WTC11 (cell line): ENCODE results near the gene RASAL3. TPM values are rescaled to one million over a fixed set of nuclear protein-coding genes. Genes with fewer than 3 reads are reported as not detected.

ENCODE experiments used
- ATAC-seq: fragments of 200-7000 bp; cut with Tn5 transposase; 2 replicates; pipeline ENCODE4 v1.10.0; 2021; ENCODE audit warnings: mild to moderate bottlenecking, moderate library complexity
- CTCF ChIA-PET: fragments of 300-600 bp; sonication (Branson Sonifier 250); formaldehyde crosslinking; loops from one replicate; lab custom pipeline; 2021; ENCODE audit warnings: antibody characterized with exemption; lab: Charles Lee
- POLR2A ChIA-PET: fragments of 350-600 bp; sonication (Branson Sonifier 250); formaldehyde crosslinking; loops from one replicate; lab custom pipeline; 2021; ENCODE audit warnings: antibody characterized with exemption; lab: Charles Lee
- DNase-seq: peaks from one replicate; pipeline ENCODE4 v3.0.0; 2021; ENCODE audit warnings: low spot score
- H3K27ac Mint-ChIP-seq: 2 replicates; pipeline ENCODE4 v1.8.0; 2021; ENCODE audit warnings: mixed read lengths
- H3K27me3 Mint-ChIP-seq: 2 replicates; pipeline ENCODE4 v1.8.0; 2021; ENCODE audit warnings: low read depth, mild to moderate bottlenecking, moderate library complexity, mixed read lengths
- H3K36me3 Mint-ChIP-seq: 2 replicates; pipeline ENCODE4 v1.8.0; 2021; ENCODE audit warnings: mixed read lengths
- H3K4me1 Mint-ChIP-seq: 2 replicates; pipeline ENCODE4 v1.8.0; 2022; ENCODE audit warnings: mixed read lengths
- H3K4me3 Mint-ChIP-seq: 2 replicates; pipeline ENCODE4 v1.8.0; 2021; ENCODE audit warnings: mild to moderate bottlenecking, moderate library complexity, mixed read lengths
- H3K9me3 Mint-ChIP-seq: 2 replicates; pipeline ENCODE4 v1.8.0; 2021; ENCODE audit warnings: mixed read lengths
- ARID4B ChIP-seq: sonication (generic); formaldehyde crosslinking; IDR thresholded peaks from 2 replicates; pipeline ENCODE4 v1.8.0; 2023; ENCODE audit warnings: missing genetic modification reagents, mild to moderate bottlenecking, borderline replicate concordance
- ATF1 ChIP-seq: sonication (generic); formaldehyde crosslinking; IDR thresholded peaks from 2 replicates; pipeline ENCODE4 v1.8.1; 2023; ENCODE audit warnings: mild to moderate bottlenecking, moderate library complexity, missing genetic modification reagents
- ATF2 ChIP-seq: sonication (generic); formaldehyde crosslinking; IDR thresholded peaks from 2 replicates; pipeline ENCODE4 v1.8.1; 2022; ENCODE audit warnings: low read depth, missing genetic modification reagents, borderline replicate concordance
- ATF3 ChIP-seq: sonication (generic); formaldehyde crosslinking; conservative IDR thresholded peaks from 2 replicates; pipeline ENCODE4 v1.8.1; 2022; ENCODE audit warnings: mild to moderate bottlenecking, missing genetic modification reagents
- CREB1 ChIP-seq: sonication (generic); formaldehyde crosslinking; IDR thresholded peaks from 2 replicates; pipeline ENCODE4 v1.8.0; 2023; ENCODE audit warnings: mild to moderate bottlenecking, missing genetic modification reagents
- E2F1 ChIP-seq: sonication (generic); formaldehyde crosslinking; IDR thresholded peaks from 2 replicates; pipeline ENCODE4 v1.8.0; 2022; ENCODE audit warnings: mild to moderate bottlenecking, missing genetic modification reagents
- E2F5 ChIP-seq: sonication (generic); formaldehyde crosslinking; IDR thresholded peaks from 2 replicates; pipeline ENCODE4 v1.8.1; 2022; ENCODE audit warnings: mild to moderate bottlenecking, moderate library complexity, missing genetic modification reagents
- EMX1 ChIP-seq: fragments of 250-450 bp; sonication (Bioruptor Pico); IDR thresholded peaks from 2 replicates; pipeline ENCODE4 v1.8.0; 2021; ENCODE audit warnings: mild to moderate bottlenecking
- ESRRA ChIP-seq: sonication (generic); formaldehyde crosslinking; IDR thresholded peaks from 2 replicates; pipeline ENCODE4 v1.8.1; 2022; ENCODE audit warnings: mild to moderate bottlenecking, missing genetic modification reagents, borderline replicate concordance
- FOXP1 ChIP-seq: sonication (generic); formaldehyde crosslinking; IDR thresholded peaks from 2 replicates; pipeline ENCODE4 v1.8.0; 2022; ENCODE audit warnings: missing genetic modification reagents, mild to moderate bottlenecking, moderate library complexity, borderline replicate concordance
- HMGXB4 ChIP-seq: sonication (generic); formaldehyde crosslinking; IDR thresholded peaks from 2 replicates; pipeline ENCODE4 v1.8.1; 2023; ENCODE audit warnings: mild to moderate bottlenecking, moderate library complexity, missing genetic modification reagents
- JAZF1 ChIP-seq: fragments of 250-450 bp; sonication (Bioruptor Pico); IDR thresholded peaks from 2 replicates; pipeline ENCODE4 v1.9.0; 2021; ENCODE audit warnings: moderate library complexity, mild to moderate bottlenecking, inconsistent platforms
- JUN ChIP-seq: sonication (generic); formaldehyde crosslinking; IDR thresholded peaks from 2 replicates; pipeline ENCODE4 v1.8.0; 2023; ENCODE audit warnings: mild to moderate bottlenecking, missing genetic modification reagents
- NR1H2 ChIP-seq: sonication (generic); formaldehyde crosslinking; IDR thresholded peaks from 2 replicates; pipeline ENCODE4 v1.9.0; 2021; ENCODE audit warnings: mild to moderate bottlenecking, moderate library complexity, missing genetic modification reagents
- OVOL2 ChIP-seq: fragments of 250-450 bp; sonication (Bioruptor Pico); IDR thresholded peaks from 2 replicates; pipeline ENCODE4 v1.9.0; 2021; ENCODE audit warnings: mild to moderate bottlenecking, borderline replicate concordance
- SMAD4 ChIP-seq: sonication (generic); formaldehyde crosslinking; IDR thresholded peaks from 2 replicates; pipeline ENCODE4 v1.8.0; 2022; ENCODE audit warnings: mild to moderate bottlenecking, missing genetic modification reagents
- SOX15 ChIP-seq: fragments of 250-450 bp; sonication (Bioruptor Pico); IDR thresholded peaks from 2 replicates; pipeline ENCODE4 v1.9.0; 2021; ENCODE audit warnings: mild to moderate bottlenecking
- TCF7 ChIP-seq: sonication (generic); formaldehyde crosslinking; IDR thresholded peaks from 2 replicates; pipeline ENCODE4 v1.8.0; 2022; ENCODE audit warnings: mild to moderate bottlenecking, low read depth, missing genetic modification reagents, moderate library complexity
- TEAD1 ChIP-seq: sonication (generic); formaldehyde crosslinking; IDR thresholded peaks from 2 replicates; pipeline ENCODE4 v1.8.0; 2022; ENCODE audit warnings: mild to moderate bottlenecking, missing genetic modification reagents
- ZBTB21 ChIP-seq: sonication (generic); formaldehyde crosslinking; IDR thresholded peaks from 2 replicates; pipeline ENCODE4 v1.8.1; 2023; ENCODE audit warnings: mild to moderate bottlenecking, missing genetic modification reagents, borderline replicate concordance
- ZNF138 ChIP-seq: sonication (generic); formaldehyde crosslinking; conservative IDR thresholded peaks from 2 replicates; pipeline ENCODE4 v1.8.1; 2022; ENCODE audit warnings: mild to moderate bottlenecking, moderate library complexity, missing genetic modification reagents
- ZNF512 ChIP-seq: sonication (generic); formaldehyde crosslinking; IDR thresholded peaks from 2 replicates; pipeline ENCODE4 v1.8.1; 2022; ENCODE audit warnings: missing genetic modification reagents, borderline replicate concordance
- total RNA-seq: library from RNA; stranded (reverse); gene quantifications from 3 replicates; pipeline ENCODE4 v1.2.3, GENCODE V29; 2021

RASAL3 gene
- total RNA-seq, 1 experiment from 2014 or later: 1.6 TPM

GRCh38 chr19:15455996-15456395 lies 8.3 kb downstream of the RASAL3 start (continued):
- no peak for TF ChIP-seq TEAD1 (CRISPR knock-in tag)
- TF ChIP-seq JUN (CRISPR knock-in tag): no peak
- TF ChIP-seq FOXP1: no peak
- no peak for TF ChIP-seq TCF7 (CRISPR knock-in tag)
- no peak for TF ChIP-seq ARID4B (CRISPR knock-in tag)
- no peak for TF ChIP-seq ATF2 (CRISPR knock-in tag)

GRCh38 chr19:15453906-15454860 lies 10.2 kb downstream of the RASAL3 start:
- ChIA-PET CTCF (interaction anchor here (0.9 to 1.7 kb wide), 5 partner anchors 9 to 102 kb away, joined by 3 to 15 read pairs (median 8); partner anchors contain the start of genes AKAP8L and PGLYRP2), POLR2A (no interaction called here)
- no peak overlapping the region for H3K27ac Mint-ChIP-seq
- H3K9me3 Mint-ChIP-seq: no peaks in the 10 kb centered on the region
- peak overlapping the region; percentile 74 for H3K4me3 Mint-ChIP-seq
- DNase-seq: no peak
- peaks cover 76% of the 10 kb centered on the region for H3K27me3 Mint-ChIP-seq
- peaks cover 21% of the 10 kb centered on the region for H3K4me1 Mint-ChIP-seq
- ATAC-seq: no peak
- no peaks in the 10 kb centered on the region for H3K36me3 Mint-ChIP-seq
- no peak for TF ChIP-seq SMAD4 (CRISPR knock-in tag)
- no peak for TF ChIP-seq OVOL2
- no peak for TF ChIP-seq JAZF1 (CRISPR knock-in tag)
- no peak for TF ChIP-seq ZNF138 (CRISPR knock-in tag)
- TF ChIP-seq ATF3: no peak
- no peak for TF ChIP-seq ATF1 (CRISPR knock-in tag)
- TF ChIP-seq ZBTB21 (CRISPR knock-in tag): no peak
- TF ChIP-seq NR1H2 (CRISPR knock-in tag): no peak
- TF ChIP-seq E2F5: no peak
- no peak for TF ChIP-seq SOX15 (CRISPR knock-in tag)
- TF ChIP-seq HMGXB4 (CRISPR knock-in tag): no peak
- TF ChIP-seq E2F1 (CRISPR knock-in tag): no peak
- no peak for TF ChIP-seq EMX1 (CRISPR knock-in tag)
- TF ChIP-seq CREB1 (CRISPR knock-in tag): no peak
- no peak for TF ChIP-seq ZNF512 (CRISPR knock-in tag)
- TF ChIP-seq ESRRA (CRISPR knock-in tag): no peak
